DMS53 treated with DMSO at 0.1 percent for 48 hours (cell line): ENCODE results near the gene SLC22A7.

Experiments
- DNase-seq: peaks from one replicate; lab custom pipeline; 2025; ENCODE audit not compliant: unreplicated experiment; lab: John Stamatoyannopoulos, UW

Gene SLC22A7

GRCh38 chr6:43297644-43298564, at the start of gene SLC22A7:
Gene SLC22A7, plus strand, starts transcription at chr6:43298260. Its CDS starts 99 bp downstream, at chr6:43298359.
- DNase-seq: no peak

DNA sequence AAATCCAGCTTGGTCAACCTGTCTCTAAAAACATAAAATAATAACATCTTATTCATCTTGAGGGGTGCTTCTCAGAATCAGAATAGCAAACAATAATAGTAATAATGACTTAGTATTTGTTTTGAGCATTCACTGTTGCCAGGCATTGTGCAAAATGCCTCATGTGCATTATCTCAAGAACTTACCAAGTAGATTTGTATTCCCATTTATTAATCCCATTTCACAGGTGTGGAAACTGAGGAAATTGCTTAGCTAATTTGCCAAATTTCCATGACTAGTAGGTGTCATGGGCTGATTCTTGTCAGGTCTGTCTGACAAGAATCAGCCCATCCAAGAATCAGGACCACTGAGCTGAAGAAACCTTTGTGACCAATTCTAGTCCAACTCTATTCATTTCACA, 49.3 kb upstream of the SLC22A7 start:
- DNase-seq: no peak

GRCh38 chr6:43250992-43251373, 47.1 kb upstream of the SLC22A7 start:
- peak; percentile 26 for DNase-seq

- DNase-seq: no peak
These were observed 44.7 kb upstream of the SLC22A7 start for GRCh38 chr6:43253401-43253800.

- DNase-seq: no peak
These were observed 43.8 kb upstream of the SLC22A7 start for GRCh38 chr6:43254138-43254817.

- DNase-seq: no peak
These were observed 43.2 kb upstream of the SLC22A7 start for GRCh38 chr6:43254846-43255245.

DNA sequence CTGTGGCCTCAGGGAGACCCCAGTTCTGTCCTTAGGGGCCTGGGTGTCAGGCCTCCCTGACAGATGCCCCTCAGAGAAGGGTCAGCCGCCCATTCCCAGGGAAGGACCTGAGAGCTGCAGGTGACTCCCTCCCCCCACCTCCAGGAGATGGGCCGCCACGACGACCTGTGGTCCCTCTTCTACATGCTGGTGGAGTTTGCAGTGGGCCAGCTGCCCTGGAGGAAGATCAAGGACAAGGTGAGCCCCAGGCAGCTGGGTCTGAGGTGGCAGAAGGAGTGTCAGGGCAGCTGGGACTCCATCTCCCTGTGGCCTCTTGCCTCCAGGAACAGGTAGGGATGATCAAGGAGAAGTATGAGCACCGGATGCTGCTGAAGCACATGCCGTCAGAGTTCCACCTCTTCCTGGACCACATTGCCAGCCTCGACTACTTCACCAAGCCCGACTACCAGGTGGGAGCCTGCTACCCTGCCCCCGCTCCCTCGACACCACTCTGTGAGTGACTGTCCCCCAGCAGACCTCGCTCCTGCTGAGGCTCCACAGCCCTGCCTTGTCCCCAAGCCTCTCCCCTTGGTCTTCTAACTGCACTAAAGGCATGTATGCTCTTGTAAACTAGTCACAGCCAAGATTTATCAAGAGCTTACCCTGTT, 42.5 kb upstream of the SLC22A7 start:
- DNase-seq: no peak

DNA sequence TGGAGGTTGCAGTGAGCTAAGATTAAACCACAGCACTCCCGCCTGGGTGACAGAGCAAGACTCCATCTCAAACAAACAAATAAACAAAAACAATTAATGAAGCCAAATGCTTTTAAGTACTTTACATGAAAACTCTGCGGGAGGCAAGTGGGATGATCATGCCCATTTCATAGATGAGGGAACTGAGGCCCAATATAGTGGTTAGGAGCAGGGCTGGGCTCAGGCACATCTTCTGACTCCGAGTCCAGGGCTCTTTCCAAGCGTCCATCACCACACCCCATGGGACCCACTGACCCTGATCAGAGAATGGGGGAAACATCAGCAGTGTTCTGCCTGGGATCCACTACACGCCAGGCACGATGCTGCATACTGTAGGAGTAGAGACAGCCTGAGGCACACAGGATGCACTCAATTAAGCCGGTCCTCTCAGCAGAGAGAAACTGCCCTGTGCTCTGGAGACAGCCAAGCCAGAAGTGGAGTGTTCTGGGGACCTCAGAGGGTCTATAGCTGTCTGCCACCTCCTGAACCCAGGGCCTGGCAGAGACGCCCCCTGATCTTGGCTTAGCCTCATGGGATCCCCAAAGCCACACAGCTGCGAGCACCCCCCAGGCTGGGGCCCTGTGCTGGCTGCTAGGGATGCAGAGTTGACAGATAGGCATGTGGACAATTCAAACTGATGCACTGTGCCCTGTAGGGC, 41.2 kb upstream of the SLC22A7 start:
- no peak for DNase-seq

DNA sequence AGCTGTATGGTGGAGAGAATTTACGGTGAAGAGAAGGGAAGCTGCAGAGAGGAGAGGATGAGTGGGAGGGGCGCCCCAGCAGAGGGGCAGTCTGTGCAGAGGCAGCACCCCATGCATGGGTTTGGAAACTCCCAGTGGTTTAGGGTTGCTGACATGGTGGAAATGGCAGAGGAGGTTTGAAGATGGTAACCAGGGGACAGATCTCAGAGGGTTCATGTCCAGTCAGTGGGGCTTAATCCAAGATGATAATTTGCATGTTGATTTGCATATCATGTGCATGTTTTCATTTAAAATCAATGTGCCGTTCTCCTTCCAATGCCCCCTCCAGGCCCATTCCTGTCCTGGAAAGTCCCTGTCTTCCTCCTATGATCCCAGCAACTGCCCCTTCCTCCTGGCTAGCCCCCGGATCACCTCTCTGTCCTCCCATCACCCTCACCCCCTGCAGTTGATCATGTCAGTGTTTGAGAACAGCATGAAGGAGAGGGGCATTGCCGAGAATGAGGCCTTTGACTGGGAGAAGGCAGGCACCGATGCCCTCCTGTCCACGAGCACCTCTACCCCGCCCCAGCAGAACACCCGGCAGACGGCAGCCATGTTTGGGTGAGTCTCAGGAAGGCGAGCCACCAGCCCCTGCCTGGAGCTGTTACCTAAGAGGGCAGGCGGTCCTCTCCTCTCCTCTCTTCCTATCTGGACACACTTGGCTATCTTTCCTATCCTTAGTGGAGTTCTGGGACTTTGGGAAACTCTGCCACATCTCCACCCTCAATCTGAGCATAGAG, 40.5 kb upstream of the SLC22A7 start:
- no peak for DNase-seq

DNA sequence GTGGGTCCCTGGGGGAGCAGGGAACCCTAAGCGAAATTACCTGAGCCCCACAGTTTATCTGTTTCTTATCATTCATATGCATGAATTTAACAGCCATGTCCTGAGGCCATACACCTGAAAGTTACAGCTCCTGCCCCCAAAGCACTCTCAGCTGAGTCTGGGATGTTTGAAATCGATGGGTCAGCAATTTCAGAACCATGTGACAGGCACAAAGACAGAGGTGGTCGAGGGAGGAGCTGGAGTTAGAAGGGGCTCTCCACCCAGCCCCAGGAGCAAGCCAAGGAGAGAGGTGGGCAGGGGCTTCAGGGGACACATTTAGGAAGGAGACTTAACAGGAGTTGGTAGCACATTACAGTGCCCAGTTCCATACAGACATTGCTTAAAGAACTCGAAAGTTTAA, 39.9 kb upstream of the SLC22A7 start:
- DNase-seq: no peak

DNA sequence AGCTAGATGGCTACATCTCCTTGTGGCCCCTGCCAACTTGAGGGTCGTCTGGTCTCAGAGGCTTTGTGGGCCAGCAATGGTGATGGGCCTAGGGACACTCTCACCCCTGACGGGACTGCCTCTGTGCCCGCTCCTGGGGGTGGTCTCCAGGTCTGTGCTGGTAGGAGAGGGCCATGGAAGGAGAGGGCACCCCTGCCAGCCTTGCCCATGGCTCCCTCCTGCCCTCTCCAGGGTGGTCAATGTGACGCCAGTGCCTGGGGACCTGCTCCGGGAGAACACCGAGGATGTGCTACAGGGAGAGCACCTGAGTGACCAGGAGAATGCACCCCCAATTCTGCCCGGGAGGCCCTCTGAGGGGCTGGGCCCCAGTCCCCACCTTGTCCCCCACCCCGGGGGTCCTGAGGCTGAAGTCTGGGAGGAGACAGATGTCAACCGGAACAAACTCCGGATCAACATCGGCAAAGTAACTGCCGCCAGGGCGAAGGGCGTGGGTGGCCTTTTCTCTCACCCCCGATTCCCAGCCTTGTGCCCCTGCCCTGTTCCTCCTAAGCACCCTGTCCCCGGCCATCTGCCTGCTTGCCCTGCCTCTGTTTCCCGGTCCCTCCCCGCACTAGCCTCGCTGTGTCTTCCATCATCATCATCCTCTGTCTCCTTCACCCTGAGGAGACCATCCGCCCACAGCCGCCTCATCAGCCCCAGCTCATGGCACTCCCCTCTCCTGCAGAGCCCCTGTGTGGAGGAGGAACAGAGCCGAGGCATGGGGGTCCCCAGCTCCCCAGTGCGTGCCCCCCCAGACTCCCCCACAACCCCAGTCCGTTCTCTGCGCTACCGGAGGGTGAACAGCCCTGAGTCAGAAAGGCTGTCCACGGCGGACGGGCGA, 39.0 kb upstream of the SLC22A7 start:
- DNase-seq: no peak

GRCh38 chr6:43260791-43261190, 37.3 kb upstream of the SLC22A7 start:
- DNase-seq: no peak

DNA sequence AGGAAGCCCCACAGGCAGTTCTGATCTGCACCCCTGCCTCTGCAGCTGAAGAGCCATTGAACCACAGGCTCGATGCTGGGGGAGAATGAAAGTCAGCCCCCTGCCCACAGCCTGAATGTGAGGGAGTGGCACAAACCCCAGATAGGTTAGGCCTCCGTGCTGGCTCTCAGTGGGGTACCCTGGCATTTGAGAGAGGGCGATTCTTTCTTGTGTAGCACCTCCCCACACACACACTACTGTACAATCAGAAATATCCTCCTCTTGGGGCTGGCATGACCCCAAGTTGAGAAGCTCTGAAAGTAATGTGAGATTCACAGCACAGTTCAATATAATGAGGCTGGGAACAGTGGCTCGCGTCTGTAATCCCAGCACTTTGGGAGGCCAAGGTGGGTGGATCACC, 36.9 kb upstream of the SLC22A7 start:
- DNase-seq: no peak

DNA sequence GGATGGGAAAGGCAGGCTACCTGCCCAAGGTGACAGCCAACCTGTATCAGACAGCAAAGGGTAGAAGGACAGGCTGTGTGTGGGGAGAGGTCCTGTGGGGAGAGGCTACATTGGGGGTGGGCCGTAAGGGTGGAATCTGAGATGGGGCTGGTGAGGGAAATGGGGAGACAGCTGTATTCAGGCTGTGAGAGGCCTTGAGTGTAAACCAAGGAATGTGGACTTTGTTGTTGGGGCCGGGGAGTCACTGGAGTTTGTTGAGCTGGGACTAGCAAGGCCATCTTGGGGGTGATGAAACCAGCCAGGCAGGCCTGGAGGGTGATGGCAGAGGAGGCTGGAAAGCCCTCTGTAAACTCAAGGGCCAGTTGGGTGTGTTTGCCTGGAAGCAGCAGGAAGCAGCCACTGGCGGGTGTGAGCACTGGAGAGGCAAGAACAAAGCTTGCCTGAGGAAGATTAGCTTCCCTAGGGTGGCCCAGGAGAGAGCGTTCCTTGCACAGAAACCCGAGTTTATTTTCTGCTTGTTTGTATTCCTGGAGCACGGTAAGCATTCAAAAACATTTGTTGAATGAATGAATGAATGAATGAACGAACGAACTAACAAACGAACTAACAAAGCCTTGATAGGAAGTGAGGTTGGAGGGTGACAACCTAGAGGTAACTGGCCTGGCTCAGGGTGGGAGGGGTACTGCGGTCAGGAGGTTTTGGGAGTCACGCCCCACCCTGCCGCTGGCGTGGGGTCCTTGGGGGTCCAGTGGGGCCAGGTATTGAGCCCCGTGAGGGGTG, 35.9 kb upstream of the SLC22A7 start:
- no peak for DNase-seq

DNA sequence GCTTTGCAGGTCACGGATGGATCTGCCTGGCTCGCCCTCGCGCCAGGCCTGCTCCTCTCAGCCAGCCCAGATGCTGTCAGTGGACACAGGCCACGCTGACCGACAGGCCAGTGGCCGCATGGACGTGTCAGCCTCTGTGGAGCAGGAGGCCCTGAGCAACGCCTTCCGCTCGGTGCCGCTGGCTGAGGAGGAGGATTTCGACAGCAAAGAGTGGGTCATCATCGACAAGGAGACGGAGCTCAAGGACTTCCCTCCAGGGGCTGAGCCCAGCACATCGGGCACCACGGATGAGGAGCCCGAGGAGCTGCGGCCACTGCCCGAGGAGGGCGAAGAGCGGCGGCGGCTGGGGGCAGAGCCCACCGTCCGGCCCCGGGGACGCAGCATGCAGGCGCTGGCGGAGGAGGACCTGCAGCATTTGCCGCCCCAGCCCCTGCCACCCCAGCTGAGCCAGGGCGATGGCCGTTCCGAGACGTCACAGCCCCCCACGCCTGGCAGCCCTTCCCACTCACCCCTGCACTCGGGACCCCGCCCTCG, 35.2 kb upstream of the SLC22A7 start:
- no peak for DNase-seq

- DNase-seq: peak; percentile 31
These were observed 34.5 kb upstream of the SLC22A7 start for GRCh38 chr6:43263314-43264178.

DNA sequence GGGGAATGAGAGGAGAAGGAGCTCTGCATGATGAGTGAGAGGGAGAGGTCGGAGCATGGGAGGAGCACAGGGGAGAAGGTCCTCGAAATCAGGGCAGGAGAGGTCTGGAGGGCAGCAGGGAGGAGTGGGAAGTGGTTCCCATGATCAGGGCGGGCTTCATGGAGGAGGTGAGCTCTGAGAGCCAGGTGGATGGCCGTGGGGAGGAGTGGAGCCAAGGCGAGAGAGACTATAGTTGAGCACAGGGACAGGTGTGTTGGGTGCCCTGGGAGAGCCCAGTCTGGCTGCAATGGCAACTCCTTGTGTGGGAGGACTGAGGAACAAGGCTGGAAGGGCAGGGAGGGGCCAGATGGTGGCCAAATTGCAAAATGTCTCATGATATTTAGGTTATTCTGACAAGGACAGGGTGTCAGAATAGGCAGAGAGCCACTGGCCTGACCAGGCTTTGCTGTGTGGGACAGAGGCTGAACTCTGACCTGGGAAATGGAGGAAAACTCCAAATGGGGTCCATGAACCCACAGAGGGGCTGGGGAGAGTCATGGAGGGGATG, 33.4 kb upstream of the SLC22A7 start:
- DNase-seq: no peak
